HG03520 (cell line): ENCODE data around the gene ACTRT1.

ENCODE experiments used
- ATAC-seq: cut with Tn5 transposase; IDR thresholded peaks from one replicate; pipeline ENCODE4 v1.9.1; 2021; ENCODE audit warnings: mild to moderate bottlenecking, moderate library complexity; ENCODE audit not compliant: unreplicated experiment

ACTRT1 gene

DNA sequence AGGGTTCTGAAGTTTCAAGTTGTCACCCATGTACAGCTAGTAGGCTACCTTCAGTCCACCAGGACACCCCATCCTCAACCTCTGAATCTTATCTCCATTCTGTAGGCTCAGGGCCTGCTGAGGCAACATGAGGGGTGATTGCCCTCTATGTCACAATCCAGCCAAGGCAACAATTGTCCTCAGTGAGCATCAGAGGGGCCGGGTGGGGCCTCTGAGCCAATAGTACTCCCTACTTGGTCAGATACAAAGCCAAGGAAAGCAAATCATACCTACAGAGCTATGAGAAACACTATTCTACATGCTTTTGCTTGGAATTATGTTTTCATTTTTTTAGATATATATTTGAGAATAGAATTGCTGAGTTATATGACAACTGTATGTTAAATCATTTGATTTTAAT, at the start of gene ACTRT1:
TSS of gene ACTRT1 (minus strand) at position 101 of the 400 bp plus-strand sequence. CDS start 197 bp downstream, outside the sequence.
- ATAC-seq = no peak

DNA sequence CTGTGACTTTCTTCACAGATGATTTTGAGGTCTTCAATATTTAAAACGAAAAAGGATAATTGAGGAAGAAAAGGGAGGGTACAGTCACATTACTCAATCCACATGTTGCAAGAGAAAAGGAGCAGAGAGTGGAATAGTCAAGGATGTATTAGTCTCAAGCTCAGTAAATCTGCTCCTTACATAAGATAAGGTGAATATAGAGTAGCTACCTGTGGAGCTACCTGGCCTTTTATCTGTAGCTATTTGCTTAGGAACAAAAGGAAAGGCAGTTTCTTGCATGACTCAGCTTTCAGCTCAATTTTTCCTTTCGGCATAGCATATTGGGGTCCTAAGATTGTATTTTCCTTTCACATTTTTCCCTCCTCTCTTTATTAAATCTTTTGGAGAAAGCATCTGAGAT, 26.3 kb upstream of the ACTRT1 start:
- ATAC-seq = no peak

DNA sequence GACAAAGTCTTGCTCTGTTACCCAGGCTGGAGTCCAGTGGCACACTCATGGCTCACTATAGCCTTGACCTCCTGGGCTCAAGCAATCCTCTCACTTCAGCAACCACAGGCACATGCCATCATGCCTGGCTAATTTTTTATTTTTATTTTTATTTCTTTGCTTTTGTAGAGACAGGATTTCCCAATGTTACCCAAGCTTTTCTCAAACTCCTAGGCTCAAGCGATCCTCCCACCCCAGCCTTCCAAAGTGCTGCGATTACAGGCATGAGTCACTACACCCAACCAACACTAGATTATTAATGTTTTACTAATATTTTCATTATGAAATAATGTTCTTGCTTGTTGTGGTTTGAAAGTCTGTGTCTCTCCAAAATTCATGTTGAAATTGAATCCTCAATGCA, 5.2 kb upstream of the ACTRT1 start:
- no peak for ATAC-seq

DNA sequence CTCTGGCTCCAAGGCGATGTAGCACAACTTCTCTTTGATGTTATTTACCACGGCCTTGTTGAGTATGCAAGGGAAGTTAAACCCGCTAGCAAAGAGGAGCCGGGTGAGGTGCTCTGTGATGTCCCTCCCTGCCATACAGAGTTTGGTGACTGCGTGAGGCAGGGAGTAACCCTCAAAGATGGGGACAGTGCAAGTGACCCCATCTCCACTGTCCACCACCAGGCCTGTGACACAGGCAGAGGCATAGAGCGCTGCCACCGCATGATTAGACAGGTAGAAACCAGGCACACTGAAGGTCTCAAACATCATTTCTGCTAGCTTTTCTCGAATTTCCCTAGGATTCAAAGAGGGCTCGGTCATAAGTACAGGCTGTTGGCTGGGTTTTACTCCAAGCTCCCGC, 677 bp downstream of the ACTRT1 start:
- ATAC-seq = no peak

DNA sequence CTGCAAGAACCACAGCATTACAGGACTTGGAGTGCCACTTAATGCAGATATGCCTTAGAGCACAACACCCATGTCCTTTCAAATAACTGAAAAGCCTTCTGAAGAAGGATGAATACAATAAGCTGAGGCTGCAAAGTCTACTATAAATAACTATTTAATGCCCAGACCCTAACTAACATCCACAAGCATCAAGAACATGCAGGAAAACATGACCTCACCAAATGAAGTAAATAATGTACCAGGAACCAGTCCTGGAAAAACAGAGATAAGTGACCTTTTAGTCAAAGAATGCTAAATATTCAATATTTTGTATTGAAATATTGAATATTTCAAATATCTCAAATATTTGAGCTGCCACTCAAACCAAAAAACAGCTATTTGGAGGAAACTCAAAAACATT, 16.9 kb downstream of the ACTRT1 start:
- no peak for ATAC-seq

DNA sequence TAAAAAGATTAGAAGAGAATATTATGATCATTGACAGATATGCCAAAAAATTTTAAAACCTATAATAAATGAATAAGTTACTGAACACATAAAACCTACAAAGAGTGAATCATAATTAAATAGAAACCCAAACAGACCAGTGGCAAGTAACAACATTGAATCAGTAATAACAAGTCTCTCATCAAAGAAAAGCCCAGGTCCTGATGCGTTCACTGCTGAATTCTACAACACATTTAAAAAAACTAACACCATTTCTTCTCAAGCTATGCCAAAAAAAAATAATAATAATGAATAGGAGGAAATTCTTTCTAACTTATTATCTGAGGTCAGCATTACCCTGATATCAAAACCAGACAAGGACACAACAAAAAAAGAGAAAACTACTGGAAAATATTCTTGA, 30.6 kb downstream of the ACTRT1 start:
- ATAC-seq = no peak

DNA sequence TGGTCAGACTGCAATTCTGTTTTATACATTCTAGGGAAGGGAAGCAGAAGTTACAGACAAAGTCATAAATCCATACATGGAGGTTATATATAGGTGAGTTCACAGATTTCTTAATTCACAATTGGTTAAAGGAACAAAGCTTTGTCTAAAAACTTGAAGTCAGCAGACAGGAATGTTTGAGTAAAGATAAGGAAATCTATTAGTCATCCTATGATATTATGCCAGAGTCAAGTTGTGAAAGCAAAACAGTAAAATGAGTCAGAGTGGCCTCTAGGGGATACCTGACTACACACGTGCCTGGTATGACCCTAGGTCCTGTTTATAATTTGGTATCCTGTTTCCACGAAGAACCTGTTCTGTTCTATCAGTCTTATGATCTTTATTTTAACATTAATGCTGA, 31.5 kb downstream of the ACTRT1 start:
- no peak for ATAC-seq

DNA sequence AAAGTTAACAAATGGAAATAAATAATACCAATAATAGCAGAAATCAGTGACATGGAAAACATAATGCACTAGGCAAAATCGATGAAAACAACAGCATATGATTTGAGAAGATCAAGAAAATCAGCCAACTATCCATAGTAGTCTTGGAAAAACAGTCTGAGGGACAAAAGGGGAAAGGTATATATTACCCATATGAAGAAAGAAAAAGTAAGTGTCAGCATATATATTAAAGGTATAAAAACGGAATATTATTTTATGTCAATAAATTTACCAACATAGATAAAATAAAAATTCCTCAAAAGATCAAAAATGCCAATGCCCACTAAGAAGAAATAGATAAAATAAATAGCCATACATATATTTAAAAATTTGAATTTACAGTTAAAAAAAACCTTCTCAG, 33.0 kb downstream of the ACTRT1 start:
- no peak for ATAC-seq

DNA sequence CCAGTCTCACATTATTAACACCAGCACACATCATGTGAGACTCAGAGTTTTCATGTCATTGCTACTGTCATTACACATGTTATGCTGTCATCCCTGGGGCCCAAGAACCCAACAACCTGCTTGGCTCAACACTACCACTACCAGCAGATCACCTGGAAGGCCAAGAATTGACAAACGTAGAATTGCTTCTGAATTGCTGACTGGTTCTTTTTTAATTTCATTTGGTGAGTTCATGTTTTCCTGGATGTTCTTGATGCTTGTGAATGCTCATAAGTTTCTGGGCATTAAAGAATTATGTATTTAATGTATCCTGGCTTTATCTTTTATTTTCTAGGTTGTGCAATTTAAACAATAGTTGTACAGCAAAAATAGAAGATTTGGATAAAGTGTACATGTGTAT, 40.2 kb downstream of the ACTRT1 start:
- no peak for ATAC-seq

DNA sequence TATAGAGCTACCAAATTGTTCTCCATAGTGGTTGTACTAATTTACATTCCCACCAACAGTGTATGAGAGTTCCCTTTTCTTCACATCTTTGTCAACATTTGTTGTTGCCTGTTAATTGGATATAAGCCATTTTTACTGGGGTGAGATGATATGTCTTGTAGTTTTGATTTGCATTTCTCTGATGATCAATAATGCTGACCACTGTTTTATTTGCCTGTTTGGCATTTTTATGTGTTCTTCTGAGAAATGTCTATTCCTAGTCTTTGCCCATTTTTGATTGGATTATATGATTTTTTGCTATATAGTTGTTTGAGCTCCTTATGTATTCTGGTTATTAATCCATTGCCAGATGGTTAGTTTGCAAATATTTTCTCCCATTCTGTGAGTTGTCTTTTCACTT, 44.3 kb downstream of the ACTRT1 start:
- no peak for ATAC-seq
